ENCODE results near the gene HEPHL1. TPM values are rescaled to one million over a fixed set of nuclear protein-coding genes. Genes with fewer than 3 reads are reported as not detected.
"Not testable (repeated sequence)": the region's sequence is repeated elsewhere in the genome, so short reads cannot be mapped to it uniquely, and the experiment has no call there.

HEPHL1 gene
- total and polyA plus RNA-seq, 5 donors from 2014 or later, result not detected

DNA sequence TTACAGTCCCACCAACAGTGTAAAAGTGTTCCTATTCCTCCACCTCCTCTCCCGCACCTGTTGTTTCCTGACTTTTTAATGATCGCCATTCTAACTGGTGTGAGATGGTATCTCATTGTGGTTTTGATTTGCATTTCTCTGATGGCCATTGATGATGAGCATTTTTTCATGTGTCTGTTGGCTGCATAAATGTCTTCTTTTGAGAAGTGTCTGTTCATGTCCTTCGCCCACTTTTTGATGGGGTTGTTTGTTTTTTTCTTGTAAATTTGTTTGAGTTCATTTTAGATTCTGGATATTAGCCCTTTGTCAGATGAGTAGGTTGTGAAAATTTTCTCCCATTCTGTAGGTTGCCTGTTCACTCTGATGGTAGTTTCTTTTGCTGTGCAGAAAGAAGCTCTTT lies 136.2 kb downstream of the HEPHL1 start:
- peaks cover 21% of the 10 kb centered on the region for H3K36me3 ChIP-seq (ENCODE audit: control insufficient read depth, insufficient read depth, low read length)
- ATAC-seq (ENCODE audit: low read depth in 2 of 2); H3K4me3 ChIP-seq (ENCODE audit: low read depth, low read length); H3K4me1 ChIP-seq (ENCODE audit: control insufficient read depth, insufficient read depth, low read length, poor library complexity, severe bottlenecking); H3K27ac Mint-ChIP-seq; H3K27me3 ChIP-seq (ENCODE audit: control insufficient read depth, insufficient read depth, low read length); H3K27me3 Mint-ChIP-seq; H3K9me3 Mint-ChIP-seq; H3K4me3 Mint-ChIP-seq; H3K27ac ChIP-seq (ENCODE audit: insufficient read depth, low read length, poor library complexity, severe bottlenecking); H3K9me3 ChIP-seq (ENCODE audit: control insufficient read depth in 2 of 2, low read length in 2 of 2); DNase-seq: not testable (repeated sequence)
- Mint-ChIP-seq H3K4me1 (peaks cover 15 to 47% (median 28%) of the 10 kb centered on the region in 4 donors), H3K36me3 (peaks cover 45% of the 10 kb centered on the region)

Other genes with a start within 250 kb of the HEPHL1 start
- gene MED17, start 237.1 kb upstream of the HEPHL1 start, total RNA-seq, result 63.8 TPM
- gene MED17, start 237.1 kb upstream of the HEPHL1 start, polyA plus RNA-seq, result 10 to 100 TPM; 17.7 to 35.8 (median 22.4) TPM
- gene VSTM5, start 170.7 kb upstream of the HEPHL1 start, total RNA-seq, result not detected
- gene VSTM5, start 170.7 kb upstream of the HEPHL1 start, polyA plus RNA-seq, result under 1 TPM in 1 of 4 donors, not detected in 3; 0.28 TPM
- gene PANX1, start 107.5 kb downstream of the HEPHL1 start, total RNA-seq, result 12.4 TPM
- 10 to 100 TPM in 1 of 4 donors, 1 to 10 TPM in 3; 5.4 to 11.0 (median 8.5) TPM for gene PANX1, start 107.5 kb downstream of the HEPHL1 start, polyA plus RNA-seq